Omental fat pad (tissue), 4 donors: Measurements from ENCODE around the gene TTC23. TPM values are rescaled to one million over a fixed set of nuclear protein-coding genes. Genes with fewer than 3 reads are reported as not detected.

Experiments used
- ATAC-seq: fragments of 150-250 bp; one replicate; pipeline ENCODE4 v1.9.1; 2016; ENCODE audit warnings: mild to moderate bottlenecking, moderate library complexity; ENCODE audit not compliant: low FRiP score
- DNase-seq: peaks from one replicate; pipeline ENCODE4 v3.0.0-alpha.2; 2019; ENCODE audit warnings: low spot score
- total RNA-seq, 4 donors: library from RNA; depleted of rRNA; stranded (reverse); fragments of >200 nt; gene quantifications; one replicate each; pipeline ENCODE4 v1.1.0, GENCODE V29; 2016
- TF ChIP-seq, protein P1 (sequence below), 3 donors: fragments of 450-650 bp; IDR thresholded peaks; one replicate each; pipeline ENCODE4 v1.5.1; 2016 to 2017; ENCODE audit warnings: antibody characterized with exemption in 3 of 3, mild to moderate bottlenecking in 3 of 3, moderate library complexity in 2 of 3

TTC23 gene
- total RNA-seq, 4 donors from 2014 or later, result 11.9 to 42.2 (median 19.9) TPM

DNA sequence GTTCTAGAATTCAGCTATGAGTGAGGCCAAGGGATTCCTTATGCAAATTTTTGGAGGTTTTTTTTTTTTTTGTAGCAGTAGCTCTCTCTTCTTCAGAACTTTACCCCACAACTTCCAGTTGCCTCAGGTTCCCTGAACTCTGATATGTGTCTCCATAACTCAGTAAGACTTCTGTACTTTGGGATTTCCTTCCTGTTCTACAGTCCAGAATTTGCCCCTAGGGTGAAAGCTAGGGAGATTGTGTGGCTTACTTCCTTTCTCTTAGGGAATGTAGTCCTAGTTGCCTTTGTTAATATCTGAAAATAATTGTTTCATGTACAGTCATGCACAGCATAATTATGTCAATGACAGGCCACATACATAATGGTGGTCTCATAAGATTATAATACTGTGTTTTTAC is 32.7 kb upstream of the TTC23 start:
- TF ChIP-seq, protein P1, sequence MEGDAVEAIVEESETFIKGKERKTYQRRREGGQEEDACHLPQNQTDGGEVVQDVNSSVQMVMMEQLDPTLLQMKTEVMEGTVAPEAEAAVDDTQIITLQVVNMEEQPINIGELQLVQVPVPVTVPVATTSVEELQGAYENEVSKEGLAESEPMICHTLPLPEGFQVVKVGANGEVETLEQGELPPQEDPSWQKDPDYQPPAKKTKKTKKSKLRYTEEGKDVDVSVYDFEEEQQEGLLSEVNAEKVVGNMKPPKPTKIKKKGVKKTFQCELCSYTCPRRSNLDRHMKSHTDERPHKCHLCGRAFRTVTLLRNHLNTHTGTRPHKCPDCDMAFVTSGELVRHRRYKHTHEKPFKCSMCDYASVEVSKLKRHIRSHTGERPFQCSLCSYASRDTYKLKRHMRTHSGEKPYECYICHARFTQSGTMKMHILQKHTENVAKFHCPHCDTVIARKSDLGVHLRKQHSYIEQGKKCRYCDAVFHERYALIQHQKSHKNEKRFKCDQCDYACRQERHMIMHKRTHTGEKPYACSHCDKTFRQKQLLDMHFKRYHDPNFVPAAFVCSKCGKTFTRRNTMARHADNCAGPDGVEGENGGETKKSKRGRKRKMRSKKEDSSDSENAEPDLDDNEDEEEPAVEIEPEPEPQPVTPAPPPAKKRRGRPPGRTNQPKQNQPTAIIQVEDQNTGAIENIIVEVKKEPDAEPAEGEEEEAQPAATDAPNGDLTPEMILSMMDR (IDR thresholded peaks at IDR 0.05), result no peak
- no peak for ATAC-seq
- no peak for DNase-seq

DNA sequence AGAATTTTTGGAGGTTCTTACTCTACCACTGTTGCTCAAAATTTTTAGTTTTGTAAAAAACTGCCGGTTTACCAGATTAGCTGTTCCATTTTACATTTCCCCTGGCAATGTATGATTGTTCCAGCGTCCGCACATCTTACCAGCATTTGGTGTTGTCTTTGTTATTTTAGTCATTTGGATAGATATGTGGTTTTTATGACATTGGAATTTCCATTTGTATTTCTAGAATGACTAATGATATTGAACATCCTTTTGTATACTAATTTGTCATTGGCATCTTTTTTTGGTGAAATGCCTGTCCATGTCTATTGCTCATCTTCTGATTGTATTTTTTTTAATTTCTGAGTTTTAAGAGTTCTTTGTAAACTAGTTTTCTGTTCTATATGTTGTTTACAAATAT is 30.4 kb upstream of the TTC23 start:
- DNase-seq, result no peak
- TF ChIP-seq, protein P1 (IDR thresholded peaks at IDR 0.05), result no peak

DNA sequence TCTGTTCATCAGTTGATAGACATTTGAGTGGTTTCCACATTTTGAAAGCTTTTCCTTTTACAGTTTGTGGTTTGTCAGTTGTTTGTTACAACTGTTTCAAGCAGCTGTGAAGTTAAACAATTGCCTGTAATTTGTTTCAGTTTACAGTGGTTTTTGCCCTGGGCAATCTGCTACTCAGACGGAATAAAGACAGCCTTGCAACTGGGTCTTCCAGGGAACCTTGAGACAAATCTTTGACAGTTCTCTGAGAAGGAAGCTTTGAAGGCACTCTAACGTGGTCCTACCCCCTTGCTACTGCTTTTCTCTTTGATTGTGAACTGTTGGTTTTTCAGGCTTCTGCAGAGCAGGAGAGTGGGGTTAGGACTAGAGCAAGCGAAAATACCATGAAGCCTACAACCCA is 29.9 kb upstream of the TTC23 start:
- DNase-seq, result no peak
- ATAC-seq, result no peak
- TF ChIP-seq, protein P1 (IDR thresholded peaks at IDR 0.05), result no peak

More for the DNA sequence above, 30.4 kb upstream of the TTC23 start:
- no peak for ATAC-seq

DNA sequence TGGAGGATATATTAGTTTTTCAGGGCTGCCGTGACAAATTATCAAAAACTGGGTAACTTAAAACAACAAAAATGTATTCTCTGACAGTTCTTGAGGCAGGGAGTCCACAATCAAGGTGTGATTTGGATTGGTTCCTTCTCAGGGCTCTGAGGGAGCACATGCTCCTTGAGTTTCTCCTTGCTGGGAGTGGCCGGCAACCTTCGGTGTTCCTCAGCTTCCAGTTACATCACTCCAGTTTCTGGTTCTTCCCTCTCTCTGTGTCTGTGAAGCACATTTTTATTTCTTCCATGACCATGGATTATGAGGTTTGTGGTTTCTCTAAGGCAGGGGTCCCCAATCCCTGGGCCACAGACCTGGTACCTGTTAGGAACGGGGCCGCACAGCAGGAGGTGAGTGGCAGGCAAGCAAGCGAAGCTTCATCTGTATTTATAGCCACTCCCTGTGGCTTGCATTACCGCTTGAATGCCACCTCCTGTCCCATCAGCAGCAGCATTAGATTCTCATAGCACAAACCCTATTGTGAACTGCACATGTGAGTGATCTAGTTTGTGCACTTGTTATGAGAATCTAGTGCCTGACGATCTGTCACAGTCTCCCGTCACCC is 26.2 kb upstream of the TTC23 start:
- TF ChIP-seq, protein P1 (IDR thresholded peaks at IDR 0.05), result no peak
- DNase-seq (no peak), ATAC-seq (no peak)

DNA sequence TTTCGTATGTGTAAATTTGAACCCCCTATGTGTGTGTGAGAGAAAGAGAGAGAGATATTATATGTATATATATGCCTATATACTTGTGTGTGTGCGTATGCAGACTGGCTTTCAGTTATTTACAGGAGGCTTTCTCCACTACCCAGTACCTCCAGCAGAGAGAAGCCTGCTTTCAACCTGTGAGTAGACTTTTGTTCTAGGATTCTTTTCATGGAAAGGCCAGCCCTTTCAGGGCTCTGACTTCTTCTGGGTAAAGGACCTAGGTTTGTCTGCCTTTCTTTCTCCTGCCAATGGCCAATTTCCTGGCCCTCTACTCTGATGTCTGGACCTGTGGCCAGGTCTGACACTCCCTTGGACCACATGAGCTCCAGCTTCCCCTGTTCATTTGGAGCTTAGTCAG is 25.7 kb upstream of the TTC23 start:
- ATAC-seq, result no peak
- DNase-seq, result no peak
- TF ChIP-seq, protein P1 (IDR thresholded peaks at IDR 0.05), result no peak

DNA sequence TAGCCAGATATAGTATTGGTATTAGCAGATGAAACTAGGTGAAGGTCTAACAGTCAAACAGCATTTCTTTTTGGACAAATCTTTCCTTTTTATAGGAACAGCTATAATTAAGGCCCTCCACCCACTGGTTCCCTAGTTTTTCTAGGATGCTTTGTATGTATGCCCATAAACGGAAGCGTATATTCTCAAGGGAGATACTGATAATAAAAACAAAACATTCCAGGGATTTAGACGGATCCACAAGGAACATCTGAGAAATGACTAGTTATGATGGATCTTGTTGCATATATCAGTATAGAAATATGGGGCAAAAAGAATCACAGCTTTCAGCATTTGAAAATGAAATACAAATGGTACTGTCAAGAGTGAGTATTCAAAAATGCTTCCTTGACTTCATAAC is 24.4 kb upstream of the TTC23 start:
- DNase-seq, result no peak
- TF ChIP-seq, protein P1 (IDR thresholded peaks at IDR 0.05), result no peak
- no peak for ATAC-seq

DNA sequence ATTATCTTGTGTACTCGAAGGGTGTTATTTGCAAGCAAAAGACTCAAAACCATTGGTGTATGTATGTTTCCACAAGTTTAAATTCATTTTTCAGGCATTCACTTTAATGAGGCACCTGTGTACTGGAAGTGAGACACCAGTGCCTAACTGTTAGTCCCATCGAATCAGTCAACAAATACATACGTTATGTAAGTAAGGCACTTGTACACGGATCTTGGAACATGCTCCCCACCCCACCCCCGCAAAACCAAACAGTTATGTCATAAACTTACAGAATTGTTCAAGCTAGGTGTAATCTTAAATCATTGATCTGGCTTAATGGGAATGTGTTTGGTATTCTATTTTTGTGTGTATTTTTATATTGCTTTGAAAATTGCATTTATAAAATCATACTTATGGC is 19.1 kb upstream of the TTC23 start:
- DNase-seq (no peak), ATAC-seq (no peak)
- TF ChIP-seq, protein P1 (IDR thresholded peaks at IDR 0.05), result no peak
